ENCODE results near the gene CCSER1.
A peak's percentile ranks its signal among the peaks of the same experiment; 100 is the strongest.

Gene CCSER1

GRCh38 chr4:91567594-91567993, 1440.4 kb downstream of the CCSER1 start:
- Histone ChIP-seq H3K9me3 (ENCODE audit: insufficient read depth, low read depth, low read length) (peaks cover 42% of the 10 kb centered on the region), H3K36me3 (ENCODE audit: insufficient read depth, low read depth, low read length) (no peaks in the 10 kb centered on the region; the same call in 1 of the 2 replicates), H3K4me3 (ENCODE audit: low read length) (peak overlapping the region; percentile 33; the same call in 1 of the 2 replicates), H3K4me1 (ENCODE audit: insufficient read depth, low read length) (peaks cover 12% of the 10 kb centered on the region; the same call in 1 of the 2 replicates), H3K27ac (ENCODE audit: low read length) (no peak overlapping the region), H3K27me3 (ENCODE audit: insufficient read depth, low read length) (no peaks in the 10 kb centered on the region), H3K9ac (ENCODE audit: low read depth, low read length) (peak overlapping the region; percentile 20; the same call in 1 of the 2 replicates)

- H3K9me3 ChIP-seq (ENCODE audit: insufficient read depth, low read depth, low read length) = no peaks in the 10 kb centered on the region
- peak overlapping the region; percentile 34 for H3K27ac ChIP-seq (ENCODE audit: low read length)
- H3K36me3 ChIP-seq (ENCODE audit: insufficient read depth, low read depth, low read length) = no peaks in the 10 kb centered on the region
- H3K4me3 ChIP-seq (ENCODE audit: low read length) = peak overlapping the region; percentile 28; the same call in 1 of the 2 replicates
- H3K9ac ChIP-seq (ENCODE audit: low read depth, low read length) = no peak overlapping the region
- no peaks in the 10 kb centered on the region for H3K27me3 ChIP-seq (ENCODE audit: insufficient read depth, low read length)
- peaks cover 22% of the 10 kb centered on the region; the same call in 1 of the 2 replicates for H3K4me1 ChIP-seq (ENCODE audit: insufficient read depth, low read length)
Measured at GRCh38 chr4:91577864-91578263, 1450.7 kb downstream of the CCSER1 start.

- peaks cover 3% of the 10 kb centered on the region; the same call in 1 of the 2 replicates for H3K4me1 ChIP-seq (ENCODE audit: insufficient read depth, low read length)
- no peaks in the 10 kb centered on the region for H3K27me3 ChIP-seq (ENCODE audit: insufficient read depth, low read length)
- H3K9ac ChIP-seq (ENCODE audit: low read depth, low read length) = no peak overlapping the region; the same call in 1 of the 2 replicates
- no peaks in the 10 kb centered on the region for H3K36me3 ChIP-seq (ENCODE audit: insufficient read depth, low read depth, low read length)
- no peak overlapping the region for H3K27ac ChIP-seq (ENCODE audit: low read length)
- no peak overlapping the region for H3K4me3 ChIP-seq (ENCODE audit: low read length)
- no peaks in the 10 kb centered on the region for H3K9me3 ChIP-seq (ENCODE audit: insufficient read depth, low read depth, low read length)
Measured at GRCh38 chr4:91590260-91590659, 1463.1 kb downstream of the CCSER1 start.

GRCh38 chr4:91592125-91592524, 1464.9 kb downstream of the CCSER1 start:
- Histone ChIP-seq H3K4me1 (ENCODE audit: insufficient read depth, low read length) (peaks cover 14% of the 10 kb centered on the region; the same call in 1 of the 2 replicates), H3K27me3 (ENCODE audit: insufficient read depth, low read length) (no peaks in the 10 kb centered on the region), H3K27ac (ENCODE audit: low read length) (no peak overlapping the region), H3K36me3 (ENCODE audit: insufficient read depth, low read depth, low read length) (no peaks in the 10 kb centered on the region), H3K9ac (ENCODE audit: low read depth, low read length) (no peak overlapping the region), H3K4me3 (ENCODE audit: low read length) (no peak overlapping the region), H3K9me3 (ENCODE audit: insufficient read depth, low read depth, low read length) (no peaks in the 10 kb centered on the region)

- Histone ChIP-seq H3K27me3 (ENCODE audit: insufficient read depth, low read length) (no peaks in the 10 kb centered on the region), H3K9ac (ENCODE audit: low read depth, low read length) (no peak overlapping the region), H3K9me3 (ENCODE audit: insufficient read depth, low read depth, low read length) (no peaks in the 10 kb centered on the region), H3K36me3 (ENCODE audit: insufficient read depth, low read depth, low read length) (no peaks in the 10 kb centered on the region), H3K4me1 (ENCODE audit: insufficient read depth, low read length) (peaks cover 20% of the 10 kb centered on the region; the same call in 1 of the 2 replicates), H3K4me3 (ENCODE audit: low read length) (no peak overlapping the region), H3K27ac (ENCODE audit: low read length) (no peak overlapping the region)
Measured at GRCh38 chr4:91596718-91597117, 1469.5 kb downstream of the CCSER1 start.

- Histone ChIP-seq H3K27me3 (ENCODE audit: insufficient read depth, low read length) (no peaks in the 10 kb centered on the region), H3K4me1 (ENCODE audit: insufficient read depth, low read length) (peaks cover 20% of the 10 kb centered on the region; the same call in 1 of the 2 replicates), H3K4me3 (ENCODE audit: low read length) (no peak overlapping the region), H3K9me3 (ENCODE audit: insufficient read depth, low read depth, low read length) (no peaks in the 10 kb centered on the region), H3K9ac (ENCODE audit: low read depth, low read length) (no peak overlapping the region), H3K27ac (ENCODE audit: low read length) (no peak overlapping the region), H3K36me3 (ENCODE audit: insufficient read depth, low read depth, low read length) (no peaks in the 10 kb centered on the region)
Measured at GRCh38 chr4:91598696-91599095, 1471.5 kb downstream of the CCSER1 start.

GRCh38 chr4:91600301-91600700, 1473.1 kb downstream of the CCSER1 start:
- Histone ChIP-seq H3K27me3 (ENCODE audit: insufficient read depth, low read length) (no peaks in the 10 kb centered on the region), H3K4me1 (ENCODE audit: insufficient read depth, low read length) (peaks cover 20% of the 10 kb centered on the region; the same call in 1 of the 2 replicates), H3K9me3 (ENCODE audit: insufficient read depth, low read depth, low read length) (no peaks in the 10 kb centered on the region), H3K27ac (ENCODE audit: low read length) (no peak overlapping the region), H3K4me3 (ENCODE audit: low read length) (no peak overlapping the region), H3K9ac (ENCODE audit: low read depth, low read length) (no peak overlapping the region), H3K36me3 (ENCODE audit: insufficient read depth, low read depth, low read length) (no peaks in the 10 kb centered on the region)

GRCh38 chr4:91601401-91601800, 1474.2 kb downstream of the CCSER1 start:
- Histone ChIP-seq H3K9me3 (ENCODE audit: insufficient read depth, low read depth, low read length) (no peaks in the 10 kb centered on the region), H3K4me3 (ENCODE audit: low read length) (no peak overlapping the region), H3K27ac (ENCODE audit: low read length) (no peak overlapping the region), H3K9ac (ENCODE audit: low read depth, low read length) (no peak overlapping the region), H3K4me1 (ENCODE audit: insufficient read depth, low read length) (peaks cover 17% of the 10 kb centered on the region; the same call in 1 of the 2 replicates), H3K36me3 (ENCODE audit: insufficient read depth, low read depth, low read length) (no peaks in the 10 kb centered on the region), H3K27me3 (ENCODE audit: insufficient read depth, low read length) (no peaks in the 10 kb centered on the region)

- Histone ChIP-seq H3K9ac (ENCODE audit: low read depth, low read length) (no peak overlapping the region), H3K9me3 (ENCODE audit: insufficient read depth, low read depth, low read length) (no peaks in the 10 kb centered on the region), H3K4me1 (ENCODE audit: insufficient read depth, low read length) (peaks cover 7% of the 10 kb centered on the region; the same call in 1 of the 2 replicates), H3K27me3 (ENCODE audit: insufficient read depth, low read length) (no peaks in the 10 kb centered on the region), H3K4me3 (ENCODE audit: low read length) (no peak overlapping the region), H3K27ac (ENCODE audit: low read length) (no peak overlapping the region), H3K36me3 (ENCODE audit: insufficient read depth, low read depth, low read length) (no peaks in the 10 kb centered on the region)
Measured at GRCh38 chr4:91611782-91612181, 1484.6 kb downstream of the CCSER1 start.

- H3K9ac ChIP-seq (ENCODE audit: low read depth, low read length) = no peak overlapping the region
- no peaks in the 10 kb centered on the region; the same call in 1 of the 2 replicates for H3K9me3 ChIP-seq (ENCODE audit: insufficient read depth, low read depth, low read length)
- no peak overlapping the region for H3K4me3 ChIP-seq (ENCODE audit: low read length)
- no peaks in the 10 kb centered on the region for H3K36me3 ChIP-seq (ENCODE audit: insufficient read depth, low read depth, low read length)
- peaks cover 9% of the 10 kb centered on the region; the same call in 1 of the 2 replicates for H3K4me1 ChIP-seq (ENCODE audit: insufficient read depth, low read length)
- H3K27me3 ChIP-seq (ENCODE audit: insufficient read depth, low read length) = no peaks in the 10 kb centered on the region
- H3K27ac ChIP-seq (ENCODE audit: low read length) = no peak overlapping the region
Measured at GRCh38 chr4:91620952-91621351, 1493.8 kb downstream of the CCSER1 start.

GRCh38 chr4:91621446-91621845, 1494.3 kb downstream of the CCSER1 start:
- no peak overlapping the region for H3K9ac ChIP-seq (ENCODE audit: low read depth, low read length)
- no peaks in the 10 kb centered on the region for H3K36me3 ChIP-seq (ENCODE audit: insufficient read depth, low read depth, low read length)
- no peak overlapping the region for H3K27ac ChIP-seq (ENCODE audit: low read length)
- H3K4me1 ChIP-seq (ENCODE audit: insufficient read depth, low read length) = peaks cover 9% of the 10 kb centered on the region; the same call in 1 of the 2 replicates
- no peak overlapping the region for H3K4me3 ChIP-seq (ENCODE audit: low read length)
- no peaks in the 10 kb centered on the region for H3K27me3 ChIP-seq (ENCODE audit: insufficient read depth, low read length)
- H3K9me3 ChIP-seq (ENCODE audit: insufficient read depth, low read depth, low read length) = no peaks in the 10 kb centered on the region; the same call in 1 of the 2 replicates

GRCh38 chr4:91622925-91623602, 1495.9 kb downstream of the CCSER1 start:
- Histone ChIP-seq H3K36me3 (ENCODE audit: insufficient read depth, low read depth, low read length) (no peaks in the 10 kb centered on the region), H3K9ac (ENCODE audit: low read depth, low read length) (no peak overlapping the region), H3K4me3 (ENCODE audit: low read length) (peak overlapping the region; percentile 10; the same call in 1 of the 2 replicates), H3K27ac (ENCODE audit: low read length) (no peak overlapping the region), H3K4me1 (ENCODE audit: insufficient read depth, low read length) (peaks cover 9% of the 10 kb centered on the region; the same call in 1 of the 2 replicates), H3K9me3 (ENCODE audit: insufficient read depth, low read depth, low read length) (no peaks in the 10 kb centered on the region; the same call in 1 of the 2 replicates), H3K27me3 (ENCODE audit: insufficient read depth, low read length) (no peaks in the 10 kb centered on the region)

All from iPS-20b (cell line).